GM23338 (cell line): Measurements from ENCODE around the gene CD82. TPM values are rescaled to one million over a fixed set of nuclear protein-coding genes. Genes with fewer than 3 reads are reported as not detected.

Experiments used
- ATAC-seq: fragments of 200-7000 bp; cut with Tn5 transposase; 3 replicates; pipeline ENCODE4 v1.9.1; 2020
- DNase-seq: peaks from one replicate; pipeline ENCODE4 v3.0.0-alpha.2; 2015; ENCODE audit warnings: low spot score
- H2AFZ ChIP-seq: fragments of 200-600 bp; sonication (generic); 2 replicates; pipeline ENCODE4 v1.8.0; 2016; ENCODE audit warnings: antibody characterized with exemption, mild to moderate bottlenecking, moderate library complexity
- H3F3A ChIP-seq: fragments of 200-600 bp; sonication (generic); replicated peaks from 2 replicates; pipeline ENCODE4 v1.8.0; 2017; ENCODE audit warnings: antibody characterized with exemption, mixed run types, low read depth
- H3K27ac ChIP-seq: fragments of 200-600 bp; sonication (generic); 2 replicates; pipeline ENCODE4 v1.6.1; 2016; ENCODE audit warnings: low read depth
- H3K27me3 ChIP-seq: fragments of 200-600 bp; sonication (generic); 2 replicates; pipeline ENCODE4 v1.8.0; 2016; ENCODE audit warnings: mild to moderate bottlenecking, mixed run types, moderate library complexity; ENCODE audit not compliant: insufficient read depth
- H3K36me3 ChIP-seq: fragments of 200-600 bp; sonication (generic); 2 replicates; pipeline ENCODE4 v1.8.0; 2016; ENCODE audit warnings: mild to moderate bottlenecking; ENCODE audit not compliant: insufficient read depth
- H3K4me1 ChIP-seq: fragments of 200-600 bp; sonication (generic); 2 replicates; pipeline ENCODE4 v1.8.0; 2016; ENCODE audit warnings: mild to moderate bottlenecking, moderate library complexity; ENCODE audit not compliant: insufficient read depth
- H3K4me2 ChIP-seq: fragments of 200-600 bp; sonication (generic); 2 replicates; pipeline ENCODE4 v1.7.1; 2017; ENCODE audit warnings: mixed run types
- H3K4me3 ChIP-seq: fragments of 200-600 bp; sonication (generic); 2 replicates; pipeline ENCODE4 v1.6.1; 2016; ENCODE audit warnings: mixed run types
- H3K79me2 ChIP-seq: fragments of 200-600 bp; sonication (generic); replicated peaks from 2 replicates; pipeline ENCODE4 v1.8.0; 2017; ENCODE audit warnings: mild to moderate bottlenecking; ENCODE audit not compliant: insufficient read depth
- H3K9me2 ChIP-seq: fragments of 200-600 bp; sonication (generic); 2 replicates; pipeline ENCODE4 v1.8.0; 2017; ENCODE audit not compliant: insufficient read depth
- H4K20me1 ChIP-seq: fragments of 200-600 bp; sonication (generic); replicated peaks from 2 replicates; pipeline ENCODE4 v1.8.0; 2017; ENCODE audit warnings: mild to moderate bottlenecking; ENCODE audit not compliant: insufficient read depth
- H3K27ac Mint-ChIP-seq: 2 replicates; pipeline ENCODE4 v1.8.0; 2020; ENCODE audit warnings: inconsistent platforms, mild to moderate bottlenecking, moderate library complexity, mixed read lengths
- H3K27me3 Mint-ChIP-seq: 3 replicates; pipeline ENCODE4 v1.8.0; 2022; ENCODE audit warnings: low read depth, mild to moderate bottlenecking, moderate library complexity, mixed read lengths, inconsistent platforms; ENCODE audit not compliant: insufficient read depth, poor library complexity
- H3K36me3 Mint-ChIP-seq: 3 replicates; pipeline ENCODE4 v1.8.0; 2021; ENCODE audit warnings: low read depth, mild to moderate bottlenecking, inconsistent platforms, moderate library complexity, mixed read lengths
- H3K4me1 Mint-ChIP-seq: 3 replicates; pipeline ENCODE4 v1.8.0; 2020; ENCODE audit warnings: mild to moderate bottlenecking, inconsistent platforms, mixed read lengths
- H3K4me3 Mint-ChIP-seq: 3 replicates; pipeline ENCODE4 v1.8.0; 2021; ENCODE audit warnings: moderate library complexity, mild to moderate bottlenecking, inconsistent platforms, mixed read lengths
- H3K9me3 Mint-ChIP-seq: 3 replicates; pipeline ENCODE4 v1.8.0; 2020; ENCODE audit warnings: moderate library complexity, mild to moderate bottlenecking, inconsistent platforms, mixed read lengths
- ETS1 ChIP-seq: IDR thresholded peaks from 2 replicates; pipeline ENCODE4 v1.6.1; 2016; ENCODE audit warnings: antibody characterized with exemption
- EZH2phosphoT487 ChIP-seq: fragments of 200-600 bp; sonication (generic); IDR thresholded peaks from one replicate; pipeline ENCODE4 v1.8.1; 2018; ENCODE audit warnings: antibody characterized with exemption; ENCODE audit not compliant: unreplicated experiment
- JUNB ChIP-seq: IDR thresholded peaks from one replicate; pipeline ENCODE4 v1.6.1; 2016; ENCODE audit warnings: antibody characterized with exemption; ENCODE audit not compliant: unreplicated experiment
- STAT1 ChIP-seq: IDR thresholded peaks from one replicate; pipeline ENCODE4 v1.6.1; 2016; ENCODE audit warnings: antibody characterized with exemption; ENCODE audit not compliant: unreplicated experiment
- polyA plus RNA-seq: library from polyadenylated mRNA; unstranded; fragments of >200 nt; fragmentation: Nextera tagmentation; extraction: Ambion mirVana; gene quantifications from 2 replicates; pipeline ENCODE4 v1.2.1, GENCODE V29; 2016
- total RNA-seq: library from RNA; depleted of rRNA; stranded (reverse); fragments of >200 nt; shearing (Covaris generic); gene quantifications from 2 replicates; pipeline ENCODE4 v1.2.3, GENCODE V29; 2014
- TF ChIP-seq, protein P1 (sequence below), 2 experiments: fragments of 200-600 bp in 1 of 2; sonication (generic) in 1 of 2; conservative IDR thresholded peaks; 2 replicates each; pipeline versions ENCODE4 v1.5.1 to v1.6.1; 2016 to 2017; ENCODE audit warnings: antibody characterized with exemption in 2 of 2, low read depth in 2 of 2, mild to moderate bottlenecking in 2 of 2, moderate library complexity in 1 of 2
- TF ChIP-seq, protein P2 (sequence below): IDR thresholded peaks from one replicate; pipeline ENCODE4 v1.6.1; 2018; ENCODE audit warnings: antibody characterized with exemption; ENCODE audit not compliant: unreplicated experiment

CD82 gene
- total and polyA plus RNA-seq, 2 experiments from 2014 or later: 4.4 to 4.9 TPM

- Mint-ChIP-seq H3K36me3 (no peaks in the 10 kb centered on the region; the same call in 2 of the 3 replicates), H3K27ac (no peak overlapping the region), H3K4me3 (no peak overlapping the region), H3K9me3 (no peaks in the 10 kb centered on the region), H3K4me1 (peaks cover 45% of the 10 kb centered on the region), H3K27me3 (peaks cover 18% of the 10 kb centered on the region)
- H3K4me3 ChIP-seq: no peak overlapping the region
- H3F3A ChIP-seq: no peaks in the 10 kb centered on the region
- H3K79me2 ChIP-seq: no peaks in the 10 kb centered on the region
- H3K4me1 ChIP-seq: peaks cover 22% of the 10 kb centered on the region
- no peaks in the 10 kb centered on the region for H3K36me3 ChIP-seq
- no peak for TF ChIP-seq JUNB
- no peak for TF ChIP-seq ETS1
- TF ChIP-seq STAT1: no peak
- TF ChIP-seq, protein P1, sequence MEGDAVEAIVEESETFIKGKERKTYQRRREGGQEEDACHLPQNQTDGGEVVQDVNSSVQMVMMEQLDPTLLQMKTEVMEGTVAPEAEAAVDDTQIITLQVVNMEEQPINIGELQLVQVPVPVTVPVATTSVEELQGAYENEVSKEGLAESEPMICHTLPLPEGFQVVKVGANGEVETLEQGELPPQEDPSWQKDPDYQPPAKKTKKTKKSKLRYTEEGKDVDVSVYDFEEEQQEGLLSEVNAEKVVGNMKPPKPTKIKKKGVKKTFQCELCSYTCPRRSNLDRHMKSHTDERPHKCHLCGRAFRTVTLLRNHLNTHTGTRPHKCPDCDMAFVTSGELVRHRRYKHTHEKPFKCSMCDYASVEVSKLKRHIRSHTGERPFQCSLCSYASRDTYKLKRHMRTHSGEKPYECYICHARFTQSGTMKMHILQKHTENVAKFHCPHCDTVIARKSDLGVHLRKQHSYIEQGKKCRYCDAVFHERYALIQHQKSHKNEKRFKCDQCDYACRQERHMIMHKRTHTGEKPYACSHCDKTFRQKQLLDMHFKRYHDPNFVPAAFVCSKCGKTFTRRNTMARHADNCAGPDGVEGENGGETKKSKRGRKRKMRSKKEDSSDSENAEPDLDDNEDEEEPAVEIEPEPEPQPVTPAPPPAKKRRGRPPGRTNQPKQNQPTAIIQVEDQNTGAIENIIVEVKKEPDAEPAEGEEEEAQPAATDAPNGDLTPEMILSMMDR (conservative IDR thresholded peaks at IDR 0.05; ENCODE audit: low read depth in 2 of 2): no peak
- DNase-seq (no peak), ATAC-seq (no peak)
- H2AFZ ChIP-seq: no peak overlapping the region
- H4K20me1 ChIP-seq: 0 out of 2 replicates have a peak, but pooled peaks cover 4% of the 10 kb centered on the region
- H3K27ac ChIP-seq: no peak overlapping the region
- H3K9me2 ChIP-seq: no peaks in the 10 kb centered on the region
- H3K4me2 ChIP-seq: no peak overlapping the region
- peaks cover 20% of the 10 kb centered on the region for H3K27me3 ChIP-seq
These were observed 3.4 kb downstream of the CD82 start for GRCh38 chr11:44568658-44569473.

GRCh38 chr11:44570411-44571155, 5.1 kb downstream of the CD82 start:
- Histone ChIP-seq H3K4me1 (peaks cover 13% of the 10 kb centered on the region), H3K27me3 (peaks cover 14% of the 10 kb centered on the region), H3F3A (no peaks in the 10 kb centered on the region), H3K36me3 (no peaks in the 10 kb centered on the region), H3K4me3 (no peak overlapping the region), H2AFZ (no peak overlapping the region), H3K79me2 (no peaks in the 10 kb centered on the region), H3K4me2 (no peak overlapping the region), H3K27ac (no peak overlapping the region), H4K20me1 (0 out of 2 replicates have a peak, but pooled peaks cover 4% of the 10 kb centered on the region), H3K9me2 (no peaks in the 10 kb centered on the region)
- no peak overlapping the region for H3K4me3 Mint-ChIP-seq
- no peaks in the 10 kb centered on the region; the same call in 2 of the 3 replicates for H3K36me3 Mint-ChIP-seq
- H3K27me3 Mint-ChIP-seq: peaks cover 18% of the 10 kb centered on the region
- peak overlapping the region; percentile 46; the same call in 1 of the 2 replicates for H3K27ac Mint-ChIP-seq
- H3K4me1 Mint-ChIP-seq: peaks cover 43% of the 10 kb centered on the region
- no peaks in the 10 kb centered on the region for H3K9me3 Mint-ChIP-seq
- no peak for ATAC-seq
- DNase-seq: no peak
- TF ChIP-seq, protein P2, sequence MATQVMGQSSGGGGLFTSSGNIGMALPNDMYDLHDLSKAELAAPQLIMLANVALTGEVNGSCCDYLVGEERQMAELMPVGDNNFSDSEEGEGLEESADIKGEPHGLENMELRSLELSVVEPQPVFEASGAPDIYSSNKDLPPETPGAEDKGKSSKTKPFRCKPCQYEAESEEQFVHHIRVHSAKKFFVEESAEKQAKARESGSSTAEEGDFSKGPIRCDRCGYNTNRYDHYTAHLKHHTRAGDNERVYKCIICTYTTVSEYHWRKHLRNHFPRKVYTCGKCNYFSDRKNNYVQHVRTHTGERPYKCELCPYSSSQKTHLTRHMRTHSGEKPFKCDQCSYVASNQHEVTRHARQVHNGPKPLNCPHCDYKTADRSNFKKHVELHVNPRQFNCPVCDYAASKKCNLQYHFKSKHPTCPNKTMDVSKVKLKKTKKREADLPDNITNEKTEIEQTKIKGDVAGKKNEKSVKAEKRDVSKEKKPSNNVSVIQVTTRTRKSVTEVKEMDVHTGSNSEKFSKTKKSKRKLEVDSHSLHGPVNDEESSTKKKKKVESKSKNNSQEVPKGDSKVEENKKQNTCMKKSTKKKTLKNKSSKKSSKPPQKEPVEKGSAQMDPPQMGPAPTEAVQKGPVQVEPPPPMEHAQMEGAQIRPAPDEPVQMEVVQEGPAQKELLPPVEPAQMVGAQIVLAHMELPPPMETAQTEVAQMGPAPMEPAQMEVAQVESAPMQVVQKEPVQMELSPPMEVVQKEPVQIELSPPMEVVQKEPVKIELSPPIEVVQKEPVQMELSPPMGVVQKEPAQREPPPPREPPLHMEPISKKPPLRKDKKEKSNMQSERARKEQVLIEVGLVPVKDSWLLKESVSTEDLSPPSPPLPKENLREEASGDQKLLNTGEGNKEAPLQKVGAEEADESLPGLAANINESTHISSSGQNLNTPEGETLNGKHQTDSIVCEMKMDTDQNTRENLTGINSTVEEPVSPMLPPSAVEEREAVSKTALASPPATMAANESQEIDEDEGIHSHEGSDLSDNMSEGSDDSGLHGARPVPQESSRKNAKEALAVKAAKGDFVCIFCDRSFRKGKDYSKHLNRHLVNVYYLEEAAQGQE: no peak
- TF ChIP-seq JUNB (no peak), EZH2phosphoT487 (no peak)
